ENCODE data around the gene WDR81.
"Not testable (repeated sequence)": the region's sequence is repeated elsewhere in the genome, so short reads cannot be mapped to it uniquely, and the experiment has no call there.

WDR81 gene

DNA sequence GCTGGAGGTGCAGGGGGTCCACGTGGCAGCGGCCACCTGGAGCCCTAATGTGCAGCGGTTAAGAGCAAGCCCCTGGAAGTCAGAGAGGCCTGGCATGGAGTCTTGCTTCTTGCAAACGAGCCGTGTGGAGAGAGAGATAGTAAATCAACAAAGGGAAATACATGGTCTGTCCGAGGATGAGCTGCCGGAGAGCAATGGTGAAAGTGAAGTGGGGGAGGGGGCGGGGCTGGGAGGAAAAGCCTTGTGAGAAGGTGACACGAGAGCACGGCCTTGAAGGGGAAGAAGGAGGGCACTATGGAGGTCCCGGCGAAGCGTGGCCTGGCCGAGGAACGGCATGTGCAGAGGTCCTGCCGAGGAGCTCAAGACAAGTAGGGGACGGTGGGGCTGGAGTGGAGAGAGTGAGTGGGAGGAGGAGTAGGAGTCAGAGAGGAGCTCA is 31.3 kb downstream of the WDR81 start:
- DNase-seq = no peak

DNA sequence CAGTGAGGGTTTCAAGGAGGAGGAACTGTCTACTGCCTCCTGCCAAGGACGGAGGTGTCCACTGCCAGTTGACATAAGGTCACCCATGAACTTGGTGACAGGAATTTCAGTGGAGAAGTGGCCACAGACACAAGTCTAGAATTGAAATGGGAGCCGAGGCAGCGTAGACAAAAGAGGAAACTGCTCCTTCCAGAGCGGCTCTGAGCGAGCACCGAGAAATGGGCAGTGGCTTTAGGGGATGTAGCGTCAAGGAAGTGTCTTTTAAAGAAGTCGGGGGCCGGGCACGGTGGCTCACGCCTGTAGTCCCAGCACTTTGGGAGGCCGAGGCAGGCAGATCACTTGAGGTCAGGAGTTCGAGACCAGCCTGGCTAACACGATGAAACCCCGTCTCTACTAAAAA is 34.3 kb downstream of the WDR81 start:
- DNase-seq = no peak

DNA sequence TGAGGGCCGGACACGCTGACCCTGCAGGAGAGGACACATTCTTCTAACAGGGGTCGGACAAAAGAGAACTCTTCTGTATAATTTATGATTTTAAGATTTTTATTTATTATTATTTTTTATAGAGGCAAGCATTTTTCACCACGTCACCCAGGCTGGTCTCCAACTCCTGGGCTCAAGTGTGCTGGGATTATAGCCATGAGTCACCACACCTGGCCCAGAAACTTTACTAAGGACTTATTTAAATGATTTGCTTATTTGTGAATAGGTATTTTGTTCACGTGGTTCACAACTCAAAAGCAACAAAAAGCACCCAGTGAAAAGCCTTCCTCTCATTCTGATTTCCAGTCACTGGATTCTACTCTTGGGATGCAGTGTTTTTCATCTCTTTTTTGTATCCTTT is 35.0 kb downstream of the WDR81 start:
- no peak for DNase-seq

DNA sequence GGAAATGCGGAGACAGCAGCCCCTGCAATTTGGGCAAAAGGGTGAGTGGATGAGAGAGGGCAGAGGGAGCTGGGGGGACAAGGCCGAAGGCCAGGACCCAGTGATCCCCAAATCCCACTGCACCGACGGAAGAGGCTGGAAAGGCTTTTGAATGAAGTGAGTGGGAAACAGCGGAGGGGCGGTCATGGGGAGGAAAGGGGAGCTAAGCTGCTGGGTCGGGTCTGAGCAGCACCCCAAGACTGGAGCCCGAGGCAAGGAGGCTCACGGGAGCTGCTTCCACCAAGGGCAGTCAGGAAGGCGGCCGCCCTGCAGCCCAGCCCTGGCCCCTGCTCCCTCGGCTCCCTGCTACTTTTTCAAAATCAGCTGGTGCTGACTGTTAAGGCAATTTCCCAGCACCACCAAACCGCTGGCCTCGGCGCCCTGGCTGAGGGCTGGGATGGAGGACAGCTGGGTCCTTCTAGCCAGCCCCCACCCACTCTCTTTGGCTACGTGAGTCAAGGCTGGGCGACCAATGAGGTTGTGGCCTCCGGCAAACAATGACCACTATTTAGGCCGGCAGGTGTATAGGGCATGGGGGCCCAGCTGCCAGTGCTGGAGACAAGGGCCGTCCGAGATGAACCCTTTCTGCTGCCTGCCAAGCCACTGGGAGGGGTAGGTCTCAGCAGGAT is 37.9 kb downstream of the WDR81 start:
- DNase-seq = no peak

DNA sequence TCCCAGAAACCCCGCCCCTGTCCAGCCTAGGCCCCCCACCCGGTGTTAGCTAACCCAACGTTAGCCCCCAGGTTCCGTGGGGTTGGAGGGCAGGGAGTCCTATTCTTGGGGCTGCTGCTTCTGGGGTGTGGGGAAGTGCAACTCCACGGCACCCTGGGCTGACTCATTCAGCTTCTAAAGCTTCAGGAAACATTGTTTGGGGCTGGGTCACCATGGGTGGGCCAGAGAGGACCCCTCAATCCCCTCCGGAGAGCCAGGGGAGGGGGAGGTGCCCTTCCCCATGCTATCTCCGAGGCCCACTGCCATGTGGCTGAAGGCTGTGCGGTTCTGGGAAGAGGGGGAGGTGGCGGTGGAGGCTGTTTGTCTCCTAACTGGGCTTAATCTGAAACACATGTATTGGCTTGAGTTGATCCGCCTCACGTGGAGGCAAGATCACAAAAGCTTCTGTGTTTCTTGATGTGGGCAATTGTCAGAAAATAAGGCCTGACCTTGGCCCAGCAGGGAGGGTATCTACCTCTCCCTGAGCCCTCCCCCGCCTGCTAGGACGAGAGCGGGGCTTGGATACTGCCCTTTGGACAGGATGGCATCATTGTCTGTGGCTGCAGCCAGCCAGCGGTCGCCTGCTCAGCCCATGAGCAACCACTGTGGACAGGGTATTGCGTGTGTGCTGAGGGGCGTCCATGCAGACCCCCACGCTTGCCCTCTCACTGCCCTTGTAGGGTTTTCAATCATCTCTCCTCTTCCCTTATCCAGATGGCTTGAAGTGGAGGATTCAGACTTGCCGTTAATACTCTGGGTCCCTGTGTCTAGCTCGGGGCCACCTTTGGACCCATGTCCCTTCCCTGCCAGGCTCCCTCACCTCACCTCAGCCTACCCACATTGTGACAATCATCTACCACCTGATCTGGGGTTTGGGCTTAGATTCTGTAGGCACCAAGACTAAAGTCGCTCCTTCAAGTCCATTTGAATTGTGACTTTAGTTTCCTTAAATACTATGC is 38.7 kb downstream of the WDR81 start:
- no peak for DNase-seq

DNA sequence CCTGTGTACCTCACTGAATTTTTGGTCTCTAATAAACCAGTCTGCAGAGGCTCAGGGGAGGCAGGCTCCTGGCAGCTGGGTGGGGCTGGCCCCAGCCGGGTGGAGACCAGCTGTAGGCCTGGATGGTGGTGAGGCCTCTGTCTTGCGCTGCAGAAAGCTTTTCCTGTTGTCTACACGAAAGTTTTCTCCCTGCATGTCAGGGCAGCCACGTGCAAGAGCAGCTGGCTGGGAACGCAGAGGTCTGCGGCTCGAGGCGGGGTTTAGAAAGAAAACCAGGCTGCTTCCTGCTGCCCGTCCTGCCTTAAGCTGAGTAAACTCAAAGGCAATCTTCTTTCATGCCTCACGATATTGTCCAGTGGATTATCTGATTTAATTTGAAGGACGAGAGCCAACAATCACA is 39.8 kb downstream of the WDR81 start:
- DNase-seq = no peak

DNA sequence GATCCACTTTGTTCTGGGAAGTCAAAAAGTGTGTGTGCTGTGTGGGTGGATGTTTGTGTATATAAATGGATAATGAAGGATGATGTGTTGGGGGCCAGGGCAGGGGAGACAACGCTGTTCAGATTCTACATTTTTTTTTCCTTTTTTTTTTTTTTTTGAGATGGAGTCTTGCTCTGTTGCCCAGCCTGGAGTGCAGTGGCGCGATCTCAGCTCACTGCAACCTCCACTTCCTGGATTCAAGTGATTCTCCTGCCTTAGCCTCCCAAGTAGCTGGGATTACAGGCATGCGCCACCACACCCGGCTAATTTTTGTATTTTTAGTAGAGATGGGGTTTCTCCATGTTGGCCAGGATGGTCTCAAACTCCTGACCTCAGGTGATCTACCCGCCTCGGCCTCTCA is 40.2 kb downstream of the WDR81 start:
- DNase-seq = not testable (repeated sequence)

DNA sequence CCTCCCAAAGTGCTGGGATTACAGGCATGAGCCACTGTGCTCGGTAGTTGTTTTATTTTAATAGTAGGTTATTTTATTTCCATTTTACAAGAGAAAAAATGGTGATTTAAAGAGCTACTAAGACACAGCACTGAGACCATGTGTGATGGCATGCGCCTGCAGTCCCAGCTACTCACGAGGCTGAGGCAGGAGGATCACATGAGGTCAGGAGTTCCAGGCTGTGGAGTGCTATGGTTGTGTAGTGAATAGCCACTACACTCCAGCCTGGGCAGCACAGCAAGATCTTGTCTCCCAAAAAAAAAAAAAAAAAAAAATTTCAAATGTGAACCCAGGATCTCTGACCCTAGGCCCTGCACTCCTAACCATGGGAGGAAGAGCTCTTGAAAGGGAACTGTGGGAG is 41.1 kb downstream of the WDR81 start:
- no peak for DNase-seq

DNA sequence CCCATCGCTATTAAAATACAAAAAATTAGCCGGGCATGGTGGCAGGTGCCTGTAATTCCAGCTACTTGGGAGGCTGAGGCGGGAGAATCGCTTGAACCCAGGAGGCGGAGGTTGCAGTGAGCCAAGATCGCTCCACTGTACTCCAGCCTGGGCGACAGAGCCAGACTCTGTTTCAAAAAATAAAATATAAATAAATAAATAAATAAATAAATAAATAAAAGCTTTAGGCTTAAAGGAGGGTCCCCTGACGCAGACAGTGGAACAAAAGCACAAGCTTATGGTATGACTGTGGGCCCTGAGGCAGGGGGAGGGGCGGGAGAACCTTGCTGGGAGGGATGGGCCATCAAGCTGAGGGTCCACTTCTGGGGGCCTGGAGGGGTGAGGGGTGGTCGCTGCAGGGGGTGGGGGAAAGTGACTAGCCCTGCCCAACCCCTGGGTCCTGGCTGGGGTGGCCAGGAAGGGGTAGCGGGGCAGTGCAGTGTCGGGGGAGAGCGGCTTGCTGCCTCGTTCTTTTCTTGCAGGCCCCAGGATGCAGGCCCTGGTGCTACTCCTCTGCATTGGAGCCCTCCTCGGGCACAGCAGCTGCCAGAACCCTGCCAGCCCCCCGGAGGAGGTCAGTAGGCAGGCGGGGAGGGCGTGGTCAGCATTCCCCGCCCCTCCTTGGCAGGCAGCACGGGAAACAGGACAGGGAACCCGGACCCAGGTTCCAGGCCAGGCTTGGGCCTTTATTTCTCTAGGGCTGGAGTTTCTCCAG is 42.1 kb downstream of the WDR81 start:
- no peak for DNase-seq

DNA sequence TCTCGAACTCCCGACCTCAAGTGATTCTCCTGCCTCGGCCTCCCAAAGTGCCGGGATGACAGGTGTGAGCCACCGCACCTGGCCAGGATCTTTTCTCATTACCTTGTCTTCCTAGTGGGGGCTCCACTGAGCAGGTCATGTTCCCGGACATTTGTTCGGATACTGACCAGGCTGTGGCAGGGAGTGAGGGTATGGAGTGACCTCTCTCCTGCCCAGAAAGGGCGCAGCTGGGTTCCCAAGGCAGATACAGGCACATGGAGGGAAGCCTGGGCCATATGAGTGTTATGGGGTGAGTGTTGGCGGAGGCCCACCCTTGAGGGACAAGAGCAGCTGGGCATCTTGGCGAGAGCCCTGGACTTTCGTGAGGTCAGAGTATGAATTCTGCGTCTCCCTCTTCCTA is 42.9 kb downstream of the WDR81 start:
- no peak for DNase-seq

DNA sequence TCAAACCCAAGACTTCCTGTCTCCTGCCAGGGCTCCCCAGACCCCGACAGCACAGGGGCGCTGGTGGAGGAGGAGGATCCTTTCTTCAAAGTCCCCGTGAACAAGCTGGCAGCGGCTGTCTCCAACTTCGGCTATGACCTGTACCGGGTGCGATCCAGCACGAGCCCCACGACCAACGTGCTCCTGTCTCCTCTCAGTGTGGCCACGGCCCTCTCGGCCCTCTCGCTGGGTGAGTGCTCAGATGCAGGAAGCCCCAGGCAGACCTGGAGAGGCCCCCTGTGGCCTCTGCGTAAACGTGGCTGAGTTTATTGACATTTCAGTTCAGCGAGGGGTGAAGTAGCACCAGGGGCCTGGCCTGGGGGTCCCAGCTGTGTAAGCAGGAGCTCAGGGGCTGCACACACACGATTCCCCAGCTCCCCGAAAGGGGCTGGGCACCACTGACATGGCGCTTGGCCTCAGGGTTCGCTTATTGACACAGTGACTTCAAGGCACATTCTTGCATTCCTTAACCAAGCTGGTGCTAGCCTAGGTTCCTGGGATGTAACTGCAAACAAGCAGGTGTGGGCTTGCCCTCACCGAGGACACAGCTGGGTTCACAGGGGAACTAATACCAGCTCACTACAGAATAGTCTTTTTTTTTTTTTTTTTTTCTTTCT is 45.4 kb downstream of the WDR81 start:
- DNase-seq = no peak

DNA sequence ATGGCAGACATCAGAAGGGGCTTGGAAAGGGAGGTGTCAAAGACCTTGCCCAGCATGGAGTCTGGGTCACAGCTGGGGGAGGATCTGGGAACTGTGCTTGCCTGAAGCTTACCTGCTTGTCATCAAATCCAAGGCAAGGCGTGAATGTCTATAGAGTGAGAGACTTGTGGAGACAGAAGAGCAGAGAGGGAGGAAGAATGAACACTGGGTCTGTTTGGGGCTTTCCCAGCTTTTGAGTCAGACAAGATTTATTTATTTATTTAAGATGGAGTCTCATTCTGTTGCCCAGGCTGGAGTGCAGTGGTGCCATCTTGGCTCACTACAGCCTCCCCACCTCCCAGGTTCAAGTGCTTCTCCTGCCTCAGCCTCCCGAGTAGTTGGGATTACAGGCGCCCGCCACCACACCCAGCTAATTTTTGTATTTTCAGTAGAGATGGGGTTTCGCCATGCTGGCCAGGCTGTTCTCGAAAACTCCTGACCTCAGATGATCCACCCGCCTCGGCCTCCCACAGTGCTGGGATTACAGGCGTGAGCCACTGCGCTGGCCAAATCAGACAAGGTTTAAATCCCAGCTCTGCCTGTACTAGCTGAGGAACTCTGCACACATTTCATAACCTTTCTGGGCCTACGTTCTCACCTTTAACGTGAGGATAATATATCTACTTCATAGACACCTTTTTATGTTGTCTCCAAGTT is 48.6 kb downstream of the WDR81 start:
- DNase-seq = not testable (repeated sequence)

DNA sequence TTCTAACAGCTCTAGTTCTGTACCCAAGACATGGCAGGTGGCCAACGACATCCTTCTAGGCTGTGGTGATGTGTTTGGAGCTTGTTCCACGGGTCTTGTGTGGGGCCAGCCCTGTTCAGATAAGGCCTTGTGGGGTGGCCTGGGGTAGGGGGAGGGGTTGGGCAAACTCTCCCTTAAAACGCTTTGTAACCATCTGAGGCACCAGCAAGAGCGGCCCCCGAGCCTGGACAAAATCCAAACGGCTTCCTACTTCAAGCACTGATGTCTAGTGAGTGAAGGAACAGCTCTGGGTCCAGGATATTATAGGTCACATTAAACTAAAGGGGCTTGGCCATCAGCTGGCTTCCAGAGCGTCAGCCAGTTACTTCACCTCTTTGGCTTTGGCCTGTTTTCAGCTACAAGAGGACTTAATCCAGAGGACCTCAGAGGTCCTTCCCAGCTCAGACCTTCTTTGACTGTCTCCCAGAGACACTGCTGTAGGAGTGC is 49.2 kb downstream of the WDR81 start:
- DNase-seq = no peak

DNA sequence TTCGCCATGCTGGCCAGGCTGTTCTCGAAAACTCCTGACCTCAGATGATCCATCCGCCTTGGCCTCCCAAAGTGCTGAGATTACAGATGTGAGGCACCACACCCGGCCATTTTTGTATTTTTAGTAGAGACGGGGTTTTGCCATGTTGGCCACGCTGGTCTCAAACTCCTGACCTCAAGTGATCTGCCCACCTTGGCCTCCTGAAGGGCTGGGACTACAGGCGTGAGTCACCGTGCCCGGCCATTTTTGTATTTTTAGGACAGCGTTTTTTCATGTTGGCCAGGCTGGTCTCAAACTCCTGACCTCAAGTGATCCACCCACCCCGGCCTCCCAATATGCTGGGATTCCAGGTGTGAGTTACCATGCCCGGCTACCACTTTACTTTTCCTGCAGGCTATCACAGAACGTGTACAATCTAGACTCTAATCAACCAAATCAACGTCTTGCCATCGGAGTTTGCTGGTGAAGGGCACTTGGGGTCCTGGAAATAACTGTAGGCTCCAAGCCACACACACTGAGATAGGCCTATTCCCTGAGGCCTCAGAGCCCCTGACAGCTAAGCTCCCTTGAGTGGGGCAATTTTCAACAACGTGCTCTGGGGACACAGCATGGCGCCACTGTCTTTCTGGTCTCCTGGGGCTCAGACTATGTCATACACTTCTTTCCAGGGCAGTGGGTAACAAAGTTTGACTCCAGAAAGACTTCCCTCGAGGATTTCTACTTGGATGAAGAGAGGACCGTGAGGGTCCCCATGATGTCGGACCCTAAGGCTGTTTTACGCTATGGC is 50.1 kb downstream of the WDR81 start:
- no peak for DNase-seq

DNA sequence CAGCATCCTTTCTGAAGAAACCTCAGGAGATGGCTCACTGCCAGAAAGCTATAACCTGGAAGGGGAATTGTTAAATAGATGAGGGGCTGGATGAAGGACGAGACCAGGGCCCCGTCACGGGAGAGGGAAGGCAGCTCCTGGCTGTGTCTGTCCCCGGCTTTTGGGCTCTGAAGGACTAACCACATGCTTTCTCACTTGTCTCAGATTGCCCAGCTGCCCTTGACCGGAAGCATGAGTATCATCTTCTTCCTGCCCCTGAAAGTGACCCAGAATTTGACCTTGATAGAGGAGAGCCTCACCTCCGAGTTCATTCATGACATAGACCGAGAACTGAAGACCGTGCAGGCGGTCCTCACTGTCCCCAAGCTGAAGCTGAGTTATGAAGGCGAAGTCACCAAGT is 51.8 kb downstream of the WDR81 start:
- no peak for DNase-seq

DNA sequence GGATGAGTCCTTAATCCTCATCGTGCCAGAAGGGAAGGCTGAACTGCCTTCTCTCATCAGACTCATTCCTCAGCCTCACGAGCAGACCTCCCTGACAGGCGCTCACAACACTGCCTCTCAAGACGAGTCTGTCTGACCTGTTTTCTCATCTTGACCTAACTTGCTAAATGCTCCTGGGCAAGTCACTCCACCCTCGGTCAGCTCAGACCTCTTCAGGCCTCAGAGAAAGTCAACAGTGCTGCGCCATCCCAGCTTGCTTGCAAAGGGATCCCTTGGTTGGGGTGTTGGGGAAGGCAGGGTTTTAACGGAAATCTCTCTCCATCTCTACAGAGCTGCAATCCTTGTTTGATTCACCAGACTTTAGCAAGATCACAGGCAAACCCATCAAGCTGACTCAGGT is 52.4 kb downstream of the WDR81 start:
- DNase-seq = no peak

DNA sequence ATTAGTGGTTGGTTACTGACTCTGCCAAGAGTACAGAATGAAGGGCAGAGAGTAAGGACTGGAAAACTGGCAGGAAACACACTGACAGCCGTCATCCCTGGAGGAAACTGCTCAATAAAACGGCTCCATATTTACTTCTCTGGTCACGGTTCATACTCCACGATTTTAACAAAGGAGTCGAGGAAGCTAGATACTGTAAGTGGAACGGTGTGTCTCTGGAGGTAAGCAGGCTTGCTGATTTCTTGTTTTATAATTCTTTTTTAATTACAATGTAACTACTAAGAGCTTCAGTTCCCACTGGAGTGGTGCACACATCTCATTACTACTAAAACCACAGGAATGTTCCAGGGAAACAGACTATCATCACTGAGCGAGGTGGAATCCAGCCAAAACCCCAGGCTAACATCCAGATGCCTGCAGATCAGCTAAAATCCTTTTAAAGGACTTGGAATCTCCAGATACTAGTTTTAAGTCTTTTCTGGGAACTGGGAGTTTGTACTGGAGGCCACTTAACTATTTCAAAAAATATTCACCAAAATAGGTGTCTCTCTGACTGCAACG is 55.1 kb downstream of the WDR81 start:
- no peak for DNase-seq

DNA sequence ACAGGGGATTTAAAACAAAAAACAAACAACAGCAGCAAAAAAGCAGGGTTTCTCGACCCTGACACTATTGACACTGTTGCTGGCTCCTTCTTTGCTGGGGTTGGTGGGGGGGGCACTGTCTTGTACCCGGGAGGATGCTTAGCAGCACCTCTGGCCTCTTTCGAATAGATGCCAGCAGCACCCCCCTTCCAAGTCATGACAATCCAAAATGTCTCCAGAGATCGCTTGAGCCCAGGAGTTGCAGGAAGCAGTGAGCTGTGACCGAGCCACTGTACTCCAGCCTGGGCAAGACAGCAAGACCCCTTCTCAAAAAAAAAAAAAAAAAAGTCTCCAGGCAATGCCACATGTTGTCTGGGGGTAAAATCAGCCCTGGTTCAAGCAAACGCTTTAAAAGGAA is 57.7 kb downstream of the WDR81 start:
- no peak for DNase-seq

DNA sequence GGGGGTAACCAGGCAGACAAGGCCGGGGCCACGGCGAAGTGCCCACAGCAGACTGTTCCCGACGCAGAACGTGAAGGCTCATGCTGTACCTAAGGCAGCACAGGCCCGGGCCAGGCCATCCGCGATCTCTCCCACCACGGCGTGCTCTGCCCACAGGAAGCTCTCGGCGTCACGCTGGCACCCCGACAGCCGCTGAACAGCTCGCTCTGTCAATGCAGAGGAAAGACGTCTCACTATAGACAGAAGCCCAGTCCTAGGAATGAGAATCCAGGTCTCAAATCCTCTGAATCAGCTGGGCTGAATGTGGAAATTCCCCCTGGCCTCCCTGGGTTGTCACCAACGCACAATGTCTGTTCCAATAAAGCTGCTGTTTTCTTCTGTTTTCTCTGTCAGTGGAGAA is 58.8 kb downstream of the WDR81 start:
- no peak for DNase-seq

DNA sequence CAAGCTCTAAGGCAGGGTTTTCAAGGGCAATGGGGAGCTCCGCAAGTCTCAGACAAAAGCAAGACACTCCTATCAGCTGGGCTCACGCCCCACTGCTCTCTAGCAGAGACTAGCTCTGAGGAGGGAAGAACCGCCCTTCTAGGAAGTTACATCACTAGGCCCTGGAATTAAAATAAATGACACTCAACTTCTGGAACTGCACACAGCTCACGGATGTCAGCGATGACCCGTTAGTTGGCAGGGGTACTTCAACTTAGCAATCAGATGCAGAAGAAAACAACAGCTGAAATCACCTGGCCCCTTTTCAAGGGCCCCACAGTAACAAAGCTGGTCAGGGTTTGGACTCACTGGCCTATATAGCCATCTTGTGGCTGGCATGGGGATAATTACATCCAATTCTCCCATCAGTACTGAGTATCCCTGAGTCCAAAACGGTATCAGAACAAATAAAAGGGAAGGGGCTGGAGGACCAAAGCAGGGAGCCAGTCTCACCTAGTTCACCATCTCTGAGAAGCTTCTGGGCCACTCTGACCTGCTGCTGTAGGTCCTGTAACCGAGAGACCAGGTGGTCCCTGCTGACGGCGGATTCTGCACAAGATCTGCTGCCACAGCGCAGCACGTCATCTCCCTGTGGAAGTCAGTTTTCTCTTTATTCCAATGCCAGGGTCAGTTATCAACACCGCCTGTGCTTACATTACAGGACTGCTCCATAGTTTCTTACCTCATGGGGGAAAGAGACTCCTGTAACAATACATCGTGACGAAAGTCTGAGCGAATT is 59.5 kb downstream of the WDR81 start:
- DNase-seq = no peak
